Cardiac muscle cell (in vitro differentiated cells and primary cell): ENCODE results near the gene ANKRD18B. TPM values are rescaled to one million over a fixed set of nuclear protein-coding genes. Genes with fewer than 3 reads are reported as not detected.
A peak's percentile ranks its signal among the peaks of the same experiment; 100 is the strongest.
"Not testable (repeated sequence)": the region's sequence is repeated elsewhere in the genome, so short reads cannot be mapped to it uniquely, and the experiment has no call there.

Source experiments
- DNase-seq, 2 donors: peaks; one replicate each; pipeline versions ENCODE4 v3.0.0 to v3.0.0-alpha.2; 2010 to 2017; ENCODE audit warnings: low read depth in 1 of 2, low spot score in 1 of 2
- H3K27ac ChIP-seq: fragments of 200-600 bp; sonication (generic); 2 replicates; pipeline ENCODE4 v1.5.1; 2016
- H3K27me3 ChIP-seq: fragments of 200-600 bp; sonication (generic); 2 replicates; pipeline ENCODE4 v1.6.0; 2016; ENCODE audit warnings: control low read depth
- H3K36me3 ChIP-seq: fragments of 200-600 bp; sonication (generic); 2 replicates; pipeline ENCODE4 v1.5.1; 2016; ENCODE audit warnings: control low read depth
- H3K4me1 ChIP-seq: fragments of 200-600 bp; sonication (generic); 2 replicates; pipeline ENCODE4 v1.8.1; 2017; ENCODE audit warnings: low read depth, mild to moderate bottlenecking, mixed run types
- H3K4me3 ChIP-seq: fragments of 200-600 bp; sonication (generic); 2 replicates; pipeline ENCODE4 v1.5.1; 2016; ENCODE audit warnings: mild to moderate bottlenecking
- H3K9me3 ChIP-seq: fragments of 200-600 bp; sonication (generic); 2 replicates; pipeline ENCODE4 v1.5.1; 2017; ENCODE audit warnings: low read depth, mild to moderate bottlenecking, control low read depth
- polyA plus RNA-seq: library from polyadenylated mRNA; unstranded; fragments of >200 nt; fragmentation: Nextera tagmentation; extraction: Ambion mirVana; gene quantifications from 2 replicates; pipeline ENCODE4 v1.2.1, GENCODE V29; 2016
- total RNA-seq: library from RNA; depleted of rRNA; stranded (reverse); fragments of >200 nt; gene quantifications from 2 replicates; pipeline ENCODE4 v1.2.3, GENCODE V29; 2016
- TF ChIP-seq, protein P1 (sequence below): IDR thresholded peaks from 2 replicates; pipeline ENCODE4 v1.5.1; 2012; ENCODE audit warnings: low read depth, mild to moderate bottlenecking, low read length

Gene ANKRD18B
- total and polyA plus RNA-seq, 2 experiments from 2014 or later, result 0.80 to 1.8 TPM

DNA sequence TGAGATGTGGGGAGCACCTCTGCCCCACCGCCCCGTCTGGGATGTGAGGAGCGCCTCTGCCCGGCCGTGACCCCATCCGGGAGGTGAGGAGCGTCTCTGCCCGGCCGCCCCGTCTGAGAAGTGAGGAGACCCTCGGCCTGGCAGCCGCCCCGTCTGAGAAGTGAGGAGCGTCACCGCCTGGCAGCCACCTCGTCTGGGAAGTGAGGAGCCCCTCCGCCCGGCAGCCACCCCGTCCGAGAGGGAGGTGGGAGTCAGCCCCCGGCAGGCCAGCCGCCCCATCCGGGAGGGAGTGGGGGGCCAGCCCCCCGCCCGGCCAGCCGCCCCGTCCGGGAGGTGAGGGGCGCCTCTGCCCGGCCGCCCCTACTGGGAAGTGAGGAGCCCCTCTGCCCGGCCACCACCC, 76.9 kb downstream of the ANKRD18B start:
- not testable (repeated sequence) for H3K36me3 ChIP-seq, H3K27ac ChIP-seq, DNase-seq, H3K4me1 ChIP-seq, H3K4me3 ChIP-seq, H3K9me3 ChIP-seq, H3K27me3 ChIP-seq

GRCh38 chr9:33604249-33604648, 80.2 kb downstream of the ANKRD18B start:
- TF ChIP-seq, protein P1, sequence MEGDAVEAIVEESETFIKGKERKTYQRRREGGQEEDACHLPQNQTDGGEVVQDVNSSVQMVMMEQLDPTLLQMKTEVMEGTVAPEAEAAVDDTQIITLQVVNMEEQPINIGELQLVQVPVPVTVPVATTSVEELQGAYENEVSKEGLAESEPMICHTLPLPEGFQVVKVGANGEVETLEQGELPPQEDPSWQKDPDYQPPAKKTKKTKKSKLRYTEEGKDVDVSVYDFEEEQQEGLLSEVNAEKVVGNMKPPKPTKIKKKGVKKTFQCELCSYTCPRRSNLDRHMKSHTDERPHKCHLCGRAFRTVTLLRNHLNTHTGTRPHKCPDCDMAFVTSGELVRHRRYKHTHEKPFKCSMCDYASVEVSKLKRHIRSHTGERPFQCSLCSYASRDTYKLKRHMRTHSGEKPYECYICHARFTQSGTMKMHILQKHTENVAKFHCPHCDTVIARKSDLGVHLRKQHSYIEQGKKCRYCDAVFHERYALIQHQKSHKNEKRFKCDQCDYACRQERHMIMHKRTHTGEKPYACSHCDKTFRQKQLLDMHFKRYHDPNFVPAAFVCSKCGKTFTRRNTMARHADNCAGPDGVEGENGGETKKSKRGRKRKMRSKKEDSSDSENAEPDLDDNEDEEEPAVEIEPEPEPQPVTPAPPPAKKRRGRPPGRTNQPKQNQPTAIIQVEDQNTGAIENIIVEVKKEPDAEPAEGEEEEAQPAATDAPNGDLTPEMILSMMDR, result peak; percentile 38
- H3K9me3 ChIP-seq, H3K4me1 ChIP-seq, DNase-seq, H3K27ac ChIP-seq, H3K36me3 ChIP-seq, H3K4me3 ChIP-seq, H3K27me3 ChIP-seq: not testable (repeated sequence)

GRCh38 chr9:33604936-33605335, 80.9 kb downstream of the ANKRD18B start:
- H3K27me3 ChIP-seq, H3K9me3 ChIP-seq, H3K27ac ChIP-seq, H3K4me1 ChIP-seq, H3K4me3 ChIP-seq, H3K36me3 ChIP-seq: not testable (repeated sequence)
- peak in 1 of 2 donors; percentile 15 for DNase-seq

DNA sequence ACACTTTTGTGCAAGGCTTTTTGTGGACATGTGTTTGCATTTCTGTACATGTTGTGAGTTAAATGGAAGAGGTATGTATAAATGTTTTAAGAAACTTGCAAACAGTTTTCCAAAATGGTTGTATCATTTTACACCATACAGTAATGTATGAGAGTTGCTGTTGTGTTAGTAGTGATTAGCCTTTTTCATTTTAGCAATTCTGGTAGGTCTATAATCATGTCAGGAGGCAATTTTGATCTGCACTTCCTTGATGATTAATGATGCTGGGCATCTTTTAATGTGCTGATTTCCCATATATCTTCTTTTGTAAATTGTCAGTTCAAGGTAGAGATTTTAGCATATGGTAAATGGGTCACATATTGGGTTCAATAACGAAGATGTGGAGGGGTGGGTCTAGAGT, 87.3 kb downstream of the ANKRD18B start:
- Histone ChIP-seq H3K9me3 (no peaks in the 10 kb centered on the region), H3K27ac (no peak overlapping the region), H3K4me1 (no peaks in the 10 kb centered on the region), H3K27me3 (no peaks in the 10 kb centered on the region), H3K4me3 (no peak overlapping the region), H3K36me3 (no peaks in the 10 kb centered on the region)
- TF ChIP-seq, protein P1, result no peak
- DNase-seq, result no peak

DNA sequence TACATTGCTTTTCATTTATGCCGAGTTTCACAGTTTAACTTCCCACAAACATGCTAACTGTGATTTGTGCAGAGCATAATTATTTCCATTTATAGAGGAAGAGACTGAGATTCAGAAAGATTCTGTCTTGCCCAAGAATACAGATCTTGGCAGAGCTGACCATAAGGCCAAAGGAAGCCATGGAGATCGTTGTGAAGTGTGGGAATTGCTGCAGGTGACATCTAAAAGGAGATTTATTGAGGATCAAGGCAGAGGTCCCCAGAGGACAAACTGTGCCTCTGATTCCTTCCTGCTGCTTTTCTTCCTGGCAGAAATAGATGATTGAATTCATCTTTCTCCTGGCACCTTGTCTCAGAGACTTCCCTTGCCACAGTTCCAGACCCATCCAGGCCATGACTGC, 88.4 kb downstream of the ANKRD18B start:
- not testable (repeated sequence) for DNase-seq, H3K36me3 ChIP-seq, H3K4me1 ChIP-seq, H3K27ac ChIP-seq, H3K27me3 ChIP-seq, H3K4me3 ChIP-seq, H3K9me3 ChIP-seq

DNA sequence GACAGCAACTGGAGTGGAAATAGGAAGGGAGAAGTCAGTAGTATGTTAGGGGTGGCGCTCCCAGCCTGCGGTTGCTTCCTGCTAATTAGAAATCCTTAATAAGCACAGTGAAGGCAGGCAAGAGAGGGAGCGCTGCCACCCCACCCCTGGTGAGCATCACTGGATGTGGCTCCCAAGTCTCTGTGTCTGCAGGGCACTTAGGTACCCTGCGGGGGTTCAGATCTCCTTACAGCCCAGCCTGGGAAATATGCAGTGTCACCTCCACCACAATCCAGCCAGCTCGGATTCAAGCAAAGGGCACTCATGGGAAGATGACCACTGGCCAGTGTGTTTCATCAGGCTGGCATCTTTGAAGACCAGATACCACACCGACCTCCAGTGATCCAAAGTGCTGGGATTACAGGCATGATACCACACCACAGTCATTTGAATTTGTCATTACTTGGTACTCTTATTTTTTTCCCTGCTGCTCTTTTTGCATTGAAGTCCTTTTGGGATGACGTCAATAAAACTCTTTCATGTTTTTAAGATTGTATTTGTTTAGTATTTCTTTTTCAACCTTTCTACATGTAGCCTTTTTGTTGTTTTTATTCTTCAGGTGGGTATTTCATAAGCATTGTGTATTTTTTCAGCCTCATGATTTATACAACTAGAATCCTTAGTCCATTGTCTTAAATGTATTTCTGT, 90.1 kb downstream of the ANKRD18B start:
- H3K9me3 ChIP-seq, result no peaks in the 10 kb centered on the region
- no peak overlapping the region for H3K4me3 ChIP-seq
- no peaks in the 10 kb centered on the region for H3K4me1 ChIP-seq
- H3K27ac ChIP-seq, result no peak overlapping the region
- H3K27me3 ChIP-seq, result no peaks in the 10 kb centered on the region
- TF ChIP-seq, protein P1, result no peak
- DNase-seq, result no peak
- H3K36me3 ChIP-seq, result no peaks in the 10 kb centered on the region

- not testable (repeated sequence) for H3K9me3 ChIP-seq, H3K4me1 ChIP-seq, H3K4me3 ChIP-seq, H3K27me3 ChIP-seq, DNase-seq, H3K27ac ChIP-seq, H3K36me3 ChIP-seq
Measured at GRCh38 chr9:33618370-33618769, 94.3 kb downstream of the ANKRD18B start.
